Esophagus muscularis mucosa (tissue), 4 donors: ENCODE data around the gene TBR1. TPM values are rescaled to one million over a fixed set of nuclear protein-coding genes. Genes with fewer than 3 reads are reported as not detected.

Experiments
- DNase-seq: peaks from one replicate; pipeline ENCODE4 v3.0.0-alpha.2; 2017; ENCODE audit errors: extremely low spot score
- H3K27ac ChIP-seq, 4 donors: fragments of 200-600 bp; sonication (generic); replicated peaks in 1 of 4; 1 replicate in 3 of 4; 2 replicates in 1 of 4; pipeline ENCODE4 v1.5.1; 2016 to 2019; ENCODE audit warnings: mild to moderate bottlenecking in 1 of 4
- H3K27me3 ChIP-seq, 4 donors: fragments of 200-600 bp; sonication (generic); one replicate each; pipeline versions ENCODE4 v1.5.1 to v1.6.0; 2016 to 2019
- H3K36me3 ChIP-seq, 4 donors: fragments of 200-600 bp; sonication (generic); one replicate each; pipeline ENCODE4 v1.5.1; 2016 to 2019
- H3K4me1 ChIP-seq, 4 donors: fragments of 200-600 bp; sonication (generic); one replicate each; pipeline ENCODE4 v1.5.1; 2016 to 2019
- H3K4me3 ChIP-seq, 4 donors: fragments of 200-600 bp; sonication (generic); 1 replicate in 2 of 4; 2 replicates in 2 of 4; pipeline ENCODE4 v1.5.1; 2016 to 2019; ENCODE audit warnings: mild to moderate bottlenecking in 4 of 4, moderate library complexity in 1 of 4
- H3K9me3 ChIP-seq, 4 donors: fragments of 200-600 bp; sonication (generic); 1 replicate in 3 of 4; 2 replicates in 1 of 4; pipeline ENCODE4 v1.5.1; 2016 to 2019
- CTCF ChIP-seq, 3 experiments: fragments of 200-600 bp in 2 of 3; fragments of 450-650 bp in 1 of 3; sonication (generic) in 2 of 3; IDR thresholded peaks; one replicate each; pipeline ENCODE4 v1.5.1; 2017 to 2019; ENCODE audit warnings: antibody characterized with exemption in 3 of 3, mild to moderate bottlenecking in 2 of 3, moderate library complexity in 1 of 3
- EP300 ChIP-seq: sonication (generic); formaldehyde crosslinking; IDR thresholded peaks from one replicate; pipeline ENCODE4 v1.6.1; 2017; ENCODE audit warnings: antibody characterized with exemption
- POLR2A ChIP-seq: fragments of 450-650 bp; IDR thresholded peaks from one replicate; pipeline ENCODE4 v1.6.1; 2017; ENCODE audit warnings: antibody characterized with exemption, moderate library complexity, mild to moderate bottlenecking, low read depth
- POLR2AphosphoS5 ChIP-seq, 2 donors: sonication (generic); formaldehyde crosslinking; IDR thresholded peaks; one replicate each; pipeline ENCODE4 v1.6.1; 2017; ENCODE audit warnings: antibody characterized with exemption in 2 of 2
- WGBS: methylation state at CpG from one replicate; pipeline ENCODE4 v1.1.5; 2018; 5-methylcytosine and 5-hydroxymethylcytosine counted together
- intact Hi-C: fragments of 100-400 bp; cut with DNase I; formaldehyde crosslinking; loops from one replicate; pipeline ENCODE4 v1.15.1; 2023
- total RNA-seq, 4 donors: library from RNA; depleted of rRNA; stranded (reverse); fragments of >200 nt; gene quantifications; one replicate each; pipeline versions ENCODE4 v1.1.0 to v1.2.1, GENCODE V29; 2016

The TBR1 gene
- total RNA-seq, 4 donors from 2014 or later = not detected

- 96% methylated on average over 4 of the region's 4 CpGs for WGBS
- H3K36me3 ChIP-seq = peaks cover 4 to 35% (median 17%) of the 10 kb centered on the region in 4 donors
- no peak for DNase-seq
- intact Hi-C loops = no loop called here
- no peaks in the 10 kb centered on the region for H3K4me1 ChIP-seq
- no peak overlapping the region for H3K4me3 ChIP-seq
- H3K9me3 ChIP-seq = no peaks in the 10 kb centered on the region
- H3K27ac ChIP-seq = no peak overlapping the region
- no peaks in the 10 kb centered on the region for H3K27me3 ChIP-seq
- TF ChIP-seq POLR2A (no peak), CTCF (IDR thresholded peaks at IDR 0.05) (no peak), POLR2AphosphoS5 (IDR thresholded peaks at IDR 0.05) (no peak), EP300 (no peak)
These were observed 24.2 kb upstream of the TBR1 start for GRCh38 chr2:161391737-161392506.

DNA sequence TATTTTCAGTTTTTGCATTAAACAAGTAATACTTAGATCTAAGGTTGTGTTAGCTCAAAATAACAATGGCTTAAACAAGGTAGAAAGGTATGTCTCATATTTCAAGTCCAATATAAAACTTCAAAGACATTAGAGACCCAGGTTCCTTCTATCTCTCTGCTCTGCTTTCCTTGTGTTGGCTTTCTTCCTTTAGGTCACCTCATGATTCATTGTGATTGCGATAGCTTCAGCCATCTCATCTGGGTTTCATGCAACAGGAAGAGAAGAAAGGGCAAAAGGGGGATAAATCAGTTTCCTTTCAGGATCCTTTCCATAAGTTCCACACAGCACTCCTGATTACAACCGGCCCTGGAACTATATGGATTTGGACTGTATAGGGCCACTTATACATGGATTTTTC is 16.0 kb upstream of the TBR1 start:
- intact Hi-C loops = no loop called here
- peaks cover 9 to 55% (median 29%) of the 10 kb centered on the region in 4 donors for H3K36me3 ChIP-seq
- WGBS = 100% methylated on average over 2 of the region's 2 CpGs

GRCh38 chr2:161402297-161402696 is 13.8 kb upstream of the TBR1 start:
- WGBS = 86% methylated on average over 4 of the region's 4 CpGs
- Histone ChIP-seq H3K4me3 (no peak overlapping the region), H3K36me3 (peaks cover 4 to 32% (median 12%) of the 10 kb centered on the region in 4 donors), H3K27me3 (no peaks in the 10 kb centered on the region), H3K4me1 (no peaks in the 10 kb centered on the region), H3K27ac (no peak overlapping the region), H3K9me3 (no peaks in the 10 kb centered on the region)
- DNase-seq = no peak
- intact Hi-C loops = no loop called here
- TF ChIP-seq POLR2AphosphoS5 (IDR thresholded peaks at IDR 0.05) = no peak
- no peak for TF ChIP-seq CTCF (IDR thresholded peaks at IDR 0.05)
- no peak for TF ChIP-seq POLR2A
- no peak for TF ChIP-seq EP300

More for the DNA sequence above, 16.0 kb upstream of the TBR1 start:
- Histone ChIP-seq H3K4me1 (no peaks in the 10 kb centered on the region), H3K27me3 (no peaks in the 10 kb centered on the region), H3K9me3 (no peaks in the 10 kb centered on the region), H3K4me3 (no peak overlapping the region), H3K27ac (no peak overlapping the region)
- DNase-seq = no peak
- no peak for TF ChIP-seq EP300

DNA sequence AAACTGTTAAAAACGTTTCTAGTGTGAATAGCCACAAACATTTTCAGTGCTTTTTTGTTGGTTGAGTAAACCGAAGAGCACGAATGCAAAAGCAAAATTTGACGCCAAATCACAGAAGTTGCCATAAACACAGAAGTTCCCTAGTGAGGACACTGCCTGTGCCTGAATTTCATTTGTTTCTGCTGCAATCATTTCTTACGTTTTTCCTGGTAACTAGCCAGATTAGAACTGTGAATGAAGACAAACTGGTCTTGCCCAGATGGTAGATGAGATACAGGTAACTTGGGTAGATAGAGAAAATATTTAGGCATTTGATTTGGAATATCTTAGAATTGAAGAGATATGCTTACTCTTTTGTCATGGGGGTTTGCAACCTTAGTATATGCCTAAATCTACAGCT is 9.8 kb upstream of the TBR1 start:
- no peak overlapping the region for H3K4me3 ChIP-seq
- H3K27ac ChIP-seq = no peak overlapping the region
- 82% methylated on average over 5 of the region's 5 CpGs for WGBS

DNA sequence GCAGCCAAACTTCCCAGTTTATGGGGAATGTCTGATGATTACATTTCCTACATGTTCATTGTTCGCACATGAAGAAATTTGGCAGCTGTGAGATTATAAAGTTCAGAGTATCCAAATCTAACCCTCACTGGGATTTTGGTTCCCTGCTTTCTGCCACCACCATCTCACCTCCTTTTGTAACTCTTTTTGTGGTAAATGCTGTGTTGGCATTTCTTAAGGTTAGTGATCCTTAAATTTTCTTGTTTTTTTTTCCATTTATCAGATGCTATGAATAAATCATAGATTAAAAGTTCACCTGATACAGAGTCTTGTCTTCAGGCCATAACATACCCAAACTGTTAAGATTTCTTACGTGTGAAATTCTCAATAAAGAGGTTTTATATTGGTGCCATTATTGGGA is 8.5 kb upstream of the TBR1 start:
- intact Hi-C loops = no loop called here
- no peaks in the 10 kb centered on the region for H3K27me3 ChIP-seq
- peaks cover 0 to 8% (median 2%) of the 10 kb centered on the region in 4 donors for H3K36me3 ChIP-seq
- 100% methylated on average over 2 of the region's 2 CpGs for WGBS
- no peak for DNase-seq
- no peak for TF ChIP-seq POLR2AphosphoS5 (IDR thresholded peaks at IDR 0.05)
- TF ChIP-seq POLR2A = no peak
- H3K9me3 ChIP-seq = no peaks in the 10 kb centered on the region
- H3K27ac ChIP-seq = no peak overlapping the region
- H3K4me3 ChIP-seq = no peak overlapping the region
- no peaks in the 10 kb centered on the region for H3K4me1 ChIP-seq

More for the DNA sequence above, 9.8 kb upstream of the TBR1 start:
- DNase-seq = no peak
- Histone ChIP-seq H3K4me1 (no peaks in the 10 kb centered on the region), H3K9me3 (no peaks in the 10 kb centered on the region), H3K27me3 (no peaks in the 10 kb centered on the region), H3K36me3 (peaks cover 0 to 16% (median 3%) of the 10 kb centered on the region in 4 donors)
- intact Hi-C loops = no loop called here
- no peak for TF ChIP-seq CTCF (IDR thresholded peaks at IDR 0.05)
- no peak for TF ChIP-seq POLR2A
- TF ChIP-seq EP300 = no peak
- no peak for TF ChIP-seq POLR2AphosphoS5 (IDR thresholded peaks at IDR 0.05)
